Mammary epithelial cell (primary cell): Measurements from ENCODE around the gene MAPK8.

Source experiments
- EZH2 ChIP-seq: IDR thresholded peaks from 2 replicates; pipeline ENCODE4 v1.6.1; 2012; ENCODE audit warnings: low read length, inconsistent platforms, borderline replicate concordance
- TF ChIP-seq, protein P1 (sequence below), 2 donors: IDR thresholded peaks in 1 of 2; conservative IDR thresholded peaks in 1 of 2; 2 replicates each; pipeline ENCODE4 v1.5.1; 2011 to 2012; ENCODE audit warnings: inconsistent platforms in 2 of 2, low read length in 2 of 2, mild to moderate bottlenecking in 2 of 2, control low read depth in 1 of 2, low read depth in 1 of 2; ENCODE audit not compliant: insufficient read depth in 1 of 2; ENCODE audit errors: extremely low read depth in 1 of 2

GRCh38 chr10:48357631-48358030 is 51.2 kb downstream of the MAPK8 start:
- TF ChIP-seq, protein P1, sequence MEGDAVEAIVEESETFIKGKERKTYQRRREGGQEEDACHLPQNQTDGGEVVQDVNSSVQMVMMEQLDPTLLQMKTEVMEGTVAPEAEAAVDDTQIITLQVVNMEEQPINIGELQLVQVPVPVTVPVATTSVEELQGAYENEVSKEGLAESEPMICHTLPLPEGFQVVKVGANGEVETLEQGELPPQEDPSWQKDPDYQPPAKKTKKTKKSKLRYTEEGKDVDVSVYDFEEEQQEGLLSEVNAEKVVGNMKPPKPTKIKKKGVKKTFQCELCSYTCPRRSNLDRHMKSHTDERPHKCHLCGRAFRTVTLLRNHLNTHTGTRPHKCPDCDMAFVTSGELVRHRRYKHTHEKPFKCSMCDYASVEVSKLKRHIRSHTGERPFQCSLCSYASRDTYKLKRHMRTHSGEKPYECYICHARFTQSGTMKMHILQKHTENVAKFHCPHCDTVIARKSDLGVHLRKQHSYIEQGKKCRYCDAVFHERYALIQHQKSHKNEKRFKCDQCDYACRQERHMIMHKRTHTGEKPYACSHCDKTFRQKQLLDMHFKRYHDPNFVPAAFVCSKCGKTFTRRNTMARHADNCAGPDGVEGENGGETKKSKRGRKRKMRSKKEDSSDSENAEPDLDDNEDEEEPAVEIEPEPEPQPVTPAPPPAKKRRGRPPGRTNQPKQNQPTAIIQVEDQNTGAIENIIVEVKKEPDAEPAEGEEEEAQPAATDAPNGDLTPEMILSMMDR (conservative IDR thresholded peaks at IDR 0.05 in 1 of 2, IDR thresholded peaks at IDR 0.05 in 1 of 2; ENCODE audit: extremely low read depth in 1 of 2, insufficient read depth in 1 of 2, low read depth in 1 of 2, low read length in 2 of 2): no peak
- TF ChIP-seq EZH2: no peak
